GM12892 (cell line): ENCODE results near the gene CHST4.

Experiments used
- POLR2A ChIP-seq: IDR thresholded peaks from 2 replicates; pipeline ENCODE4 v1.6.1; 2011; ENCODE audit warnings: low read depth, low read length, control low read depth
- POLR2AphosphoS5 ChIP-seq: IDR thresholded peaks from 2 replicates; pipeline ENCODE4 v1.6.1; 2011; ENCODE audit warnings: low read depth, low read length, control low read depth

GRCh38 chr16:71585318-71585703 lies 59.1 kb downstream of the CHST4 start:
- TF ChIP-seq POLR2A (no peak), POLR2AphosphoS5 (no peak)
